ENCODE results near the gene MRO.

DNA sequence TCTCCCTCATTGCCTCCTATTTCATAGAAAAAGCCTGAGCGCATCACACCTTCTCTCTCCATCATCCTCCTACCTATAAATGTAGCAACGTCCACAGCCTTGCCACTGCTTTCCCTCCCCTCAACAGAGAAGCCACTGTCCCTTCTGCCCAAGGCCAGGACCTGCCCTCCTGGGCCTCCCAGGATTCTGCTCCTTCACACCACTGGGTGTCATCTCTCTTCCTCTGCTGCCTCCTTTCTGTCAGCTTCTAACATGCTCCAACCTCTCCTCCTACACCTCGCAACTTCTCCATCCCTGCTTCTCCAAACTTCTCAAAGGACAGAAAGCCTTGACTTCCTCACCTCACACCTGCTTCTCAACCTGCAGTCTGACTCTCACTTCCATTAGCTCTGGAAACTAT, 37.9 kb upstream of the MRO start:
- TF ChIP-seq TAF1 (IDR thresholded peaks at IDR 0.05; ENCODE audit: borderline replicate concordance, insufficient read depth, low read length) (no peak), POLR2AphosphoS5 (IDR thresholded peaks at IDR 0.05; ENCODE audit: low read depth, low read length) (no peak), SIN3A (IDR thresholded peaks at IDR 0.05; ENCODE audit: borderline replicate concordance, insufficient read depth, low read length) (no peak)
- TF ChIP-seq, protein P1, sequence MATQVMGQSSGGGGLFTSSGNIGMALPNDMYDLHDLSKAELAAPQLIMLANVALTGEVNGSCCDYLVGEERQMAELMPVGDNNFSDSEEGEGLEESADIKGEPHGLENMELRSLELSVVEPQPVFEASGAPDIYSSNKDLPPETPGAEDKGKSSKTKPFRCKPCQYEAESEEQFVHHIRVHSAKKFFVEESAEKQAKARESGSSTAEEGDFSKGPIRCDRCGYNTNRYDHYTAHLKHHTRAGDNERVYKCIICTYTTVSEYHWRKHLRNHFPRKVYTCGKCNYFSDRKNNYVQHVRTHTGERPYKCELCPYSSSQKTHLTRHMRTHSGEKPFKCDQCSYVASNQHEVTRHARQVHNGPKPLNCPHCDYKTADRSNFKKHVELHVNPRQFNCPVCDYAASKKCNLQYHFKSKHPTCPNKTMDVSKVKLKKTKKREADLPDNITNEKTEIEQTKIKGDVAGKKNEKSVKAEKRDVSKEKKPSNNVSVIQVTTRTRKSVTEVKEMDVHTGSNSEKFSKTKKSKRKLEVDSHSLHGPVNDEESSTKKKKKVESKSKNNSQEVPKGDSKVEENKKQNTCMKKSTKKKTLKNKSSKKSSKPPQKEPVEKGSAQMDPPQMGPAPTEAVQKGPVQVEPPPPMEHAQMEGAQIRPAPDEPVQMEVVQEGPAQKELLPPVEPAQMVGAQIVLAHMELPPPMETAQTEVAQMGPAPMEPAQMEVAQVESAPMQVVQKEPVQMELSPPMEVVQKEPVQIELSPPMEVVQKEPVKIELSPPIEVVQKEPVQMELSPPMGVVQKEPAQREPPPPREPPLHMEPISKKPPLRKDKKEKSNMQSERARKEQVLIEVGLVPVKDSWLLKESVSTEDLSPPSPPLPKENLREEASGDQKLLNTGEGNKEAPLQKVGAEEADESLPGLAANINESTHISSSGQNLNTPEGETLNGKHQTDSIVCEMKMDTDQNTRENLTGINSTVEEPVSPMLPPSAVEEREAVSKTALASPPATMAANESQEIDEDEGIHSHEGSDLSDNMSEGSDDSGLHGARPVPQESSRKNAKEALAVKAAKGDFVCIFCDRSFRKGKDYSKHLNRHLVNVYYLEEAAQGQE (IDR thresholded peaks at IDR 0.05; ENCODE audit: insufficient read depth in 1 of 2, low read depth in 2 of 2, low read length in 2 of 2): no peak

Measured in PFSK-1 (cell line).